ENCODE measurements around the gene JAZF1. TPM values are rescaled to one million over a fixed set of nuclear protein-coding genes. Genes with fewer than 3 reads are reported as not detected.

Gene JAZF1
- total RNA-seq, 1 donor from 2014 or later = 33.8 TPM

- Mint-ChIP-seq H3K36me3 (ENCODE audit: low read depth) (peaks cover 3% of the 10 kb centered on the region), H3K27me3 (ENCODE audit: low read depth) (no peaks in the 10 kb centered on the region), H3K9me3 (ENCODE audit: low read depth) (peaks cover 5% of the 10 kb centered on the region), H3K4me1 (ENCODE audit: low read depth) (peaks cover 21% of the 10 kb centered on the region), H3K4me3 (ENCODE audit: unreplicated experiment) (no peak overlapping the region), H3K27ac (ENCODE audit: unreplicated experiment) (no peak overlapping the region)
- DNase-seq (ENCODE audit: low spot score) = no peak
- no peak for TF ChIP-seq CTCF (IDR thresholded peaks at IDR 0.05)
These were observed 167.6 kb downstream of the JAZF1 start for GRCh38 chr7:28013019-28013418.

- H3K36me3 Mint-ChIP-seq (ENCODE audit: low read depth) = no peaks in the 10 kb centered on the region
- peaks cover 11% of the 10 kb centered on the region for H3K4me1 Mint-ChIP-seq (ENCODE audit: low read depth)
- no peaks in the 10 kb centered on the region for H3K9me3 Mint-ChIP-seq (ENCODE audit: low read depth)
- no peak overlapping the region for H3K27ac Mint-ChIP-seq (ENCODE audit: unreplicated experiment)
- H3K4me3 Mint-ChIP-seq (ENCODE audit: unreplicated experiment) = no peak overlapping the region
- no peak for DNase-seq (ENCODE audit: low spot score)
- no peaks in the 10 kb centered on the region for H3K27me3 Mint-ChIP-seq (ENCODE audit: low read depth)
- TF ChIP-seq CTCF (IDR thresholded peaks at IDR 0.05) = no peak
These were observed 171.7 kb downstream of the JAZF1 start for GRCh38 chr7:28008911-28009310.

- Mint-ChIP-seq H3K9me3 (ENCODE audit: low read depth) (no peaks in the 10 kb centered on the region), H3K27me3 (ENCODE audit: low read depth) (no peaks in the 10 kb centered on the region), H3K36me3 (ENCODE audit: low read depth) (no peaks in the 10 kb centered on the region), H3K27ac (ENCODE audit: unreplicated experiment) (no peak overlapping the region), H3K4me3 (ENCODE audit: unreplicated experiment) (no peak overlapping the region), H3K4me1 (ENCODE audit: low read depth) (peaks cover 11% of the 10 kb centered on the region)
- DNase-seq (ENCODE audit: low spot score) = no peak
- TF ChIP-seq CTCF (IDR thresholded peaks at IDR 0.05) = no peak
These were observed 172.4 kb downstream of the JAZF1 start for GRCh38 chr7:28008171-28008570.

- Mint-ChIP-seq H3K27ac (ENCODE audit: unreplicated experiment) (no peak overlapping the region), H3K36me3 (ENCODE audit: low read depth) (no peaks in the 10 kb centered on the region), H3K4me1 (ENCODE audit: low read depth) (peaks cover 17% of the 10 kb centered on the region), H3K27me3 (ENCODE audit: low read depth) (no peaks in the 10 kb centered on the region), H3K4me3 (ENCODE audit: unreplicated experiment) (no peak overlapping the region), H3K9me3 (ENCODE audit: low read depth) (no peaks in the 10 kb centered on the region)
- TF ChIP-seq CTCF (IDR thresholded peaks at IDR 0.05) = no peak
- DNase-seq (ENCODE audit: low spot score) = no peak
These were observed 174.1 kb downstream of the JAZF1 start for GRCh38 chr7:28006491-28006890.

GRCh38 chr7:28005847-28006231 is 174.8 kb downstream of the JAZF1 start:
- Mint-ChIP-seq H3K36me3 (ENCODE audit: low read depth) (no peaks in the 10 kb centered on the region), H3K27me3 (ENCODE audit: low read depth) (no peaks in the 10 kb centered on the region), H3K27ac (ENCODE audit: unreplicated experiment) (no peak overlapping the region), H3K4me3 (ENCODE audit: unreplicated experiment) (no peak overlapping the region), H3K9me3 (ENCODE audit: low read depth) (no peaks in the 10 kb centered on the region), H3K4me1 (ENCODE audit: low read depth) (peaks cover 20% of the 10 kb centered on the region)
- TF ChIP-seq CTCF (IDR thresholded peaks at IDR 0.05) = no peak
- no peak for DNase-seq (ENCODE audit: low spot score)

Data from chondrocyte (in vitro differentiated cells).